HUES48 (cell line): ENCODE results near the gene KCNJ6.

Source experiments
- H3K27ac ChIP-seq: one replicate; pipeline ENCODE4 v1.7.0; 2013; ENCODE audit warnings: low read depth, low read length, inconsistent platforms
- H3K27me3 ChIP-seq: 2 replicates; pipeline ENCODE4 v1.6.1; 2013; ENCODE audit warnings: mild to moderate bottlenecking, low read length; ENCODE audit not compliant: control insufficient read depth, insufficient read depth
- H3K36me3 ChIP-seq: 2 replicates; pipeline ENCODE4 v1.6.1; 2013; ENCODE audit warnings: low read length; ENCODE audit not compliant: control insufficient read depth, insufficient read depth
- H3K4me1 ChIP-seq: 2 replicates; pipeline ENCODE4 v1.6.1; 2013; ENCODE audit warnings: mild to moderate bottlenecking, low read length; ENCODE audit not compliant: control insufficient read depth, insufficient read depth
- H3K4me3 ChIP-seq: 2 replicates; pipeline ENCODE4 v1.5.1; 2013; ENCODE audit warnings: mild to moderate bottlenecking, low read depth, low read length
- H3K9ac ChIP-seq: 2 replicates; pipeline ENCODE4 v1.6.1; 2013; ENCODE audit warnings: mild to moderate bottlenecking, low read depth, low read length, moderate library complexity
- H3K9me3 ChIP-seq: 2 replicates; pipeline ENCODE4 v1.6.1; 2013; ENCODE audit warnings: low read length; ENCODE audit not compliant: control insufficient read depth, insufficient read depth

The KCNJ6 gene

GRCh38 chr21:37799211-37800056 is 116.8 kb downstream of the KCNJ6 start:
- H3K4me1 ChIP-seq = no peaks in the 10 kb centered on the region
- H3K36me3 ChIP-seq = no peaks in the 10 kb centered on the region
- no peak overlapping the region for H3K27ac ChIP-seq
- H3K4me3 ChIP-seq = no peak overlapping the region
- no peaks in the 10 kb centered on the region for H3K9me3 ChIP-seq
- no peak overlapping the region for H3K9ac ChIP-seq
- no peaks in the 10 kb centered on the region for H3K27me3 ChIP-seq

DNA sequence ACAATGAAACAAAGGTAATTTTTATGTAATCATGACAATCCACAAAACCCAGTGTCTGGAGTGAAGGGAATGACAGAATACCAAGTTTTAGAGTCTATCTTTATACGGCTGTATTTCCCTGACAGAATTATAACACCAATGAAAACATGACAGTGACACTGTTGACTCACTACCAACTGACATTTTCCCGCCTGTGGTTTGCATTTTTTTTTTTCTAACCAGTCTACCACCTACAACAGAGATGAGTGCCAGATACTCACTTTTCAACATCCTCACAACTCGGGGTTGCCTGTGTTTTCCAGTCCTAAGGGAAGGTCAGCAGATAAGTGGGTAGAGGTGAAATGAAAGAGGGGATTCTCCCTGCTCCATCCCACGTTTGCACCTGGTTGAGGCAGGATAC is 118.9 kb downstream of the KCNJ6 start:
- Histone ChIP-seq H3K36me3 (no peaks in the 10 kb centered on the region), H3K27ac (no peak overlapping the region), H3K9ac (no peak overlapping the region), H3K4me1 (no peaks in the 10 kb centered on the region), H3K9me3 (no peaks in the 10 kb centered on the region), H3K4me3 (no peak overlapping the region), H3K27me3 (no peaks in the 10 kb centered on the region)

DNA sequence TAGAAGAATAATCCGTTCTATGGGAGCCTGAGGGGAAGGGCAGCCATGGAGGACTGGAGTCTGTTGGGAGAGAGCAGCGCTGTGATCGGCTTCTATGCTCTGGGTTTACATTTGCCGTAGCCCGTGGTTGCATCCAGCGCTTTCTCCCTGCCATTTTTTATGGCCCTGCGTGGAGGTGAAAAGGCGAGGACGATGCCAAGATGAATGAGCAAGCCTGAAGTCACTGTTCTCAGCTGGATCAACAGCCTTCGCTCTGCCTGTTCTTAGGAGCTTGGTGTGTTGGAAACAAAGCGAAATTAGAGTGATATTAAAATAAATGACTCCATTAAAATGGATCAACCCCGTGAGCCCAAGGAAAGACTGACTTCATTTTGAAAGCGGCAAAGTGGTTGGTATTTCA is 120.2 kb downstream of the KCNJ6 start:
- no peaks in the 10 kb centered on the region for H3K36me3 ChIP-seq
- H3K27me3 ChIP-seq = no peaks in the 10 kb centered on the region
- no peak overlapping the region for H3K27ac ChIP-seq
- H3K9me3 ChIP-seq = no peaks in the 10 kb centered on the region
- no peak overlapping the region for H3K4me3 ChIP-seq
- no peaks in the 10 kb centered on the region for H3K4me1 ChIP-seq
- H3K9ac ChIP-seq = no peak overlapping the region

GRCh38 chr21:37793660-37794059 is 122.6 kb downstream of the KCNJ6 start:
- H3K36me3 ChIP-seq = no peaks in the 10 kb centered on the region
- H3K4me3 ChIP-seq = no peak overlapping the region
- no peaks in the 10 kb centered on the region for H3K4me1 ChIP-seq
- no peak overlapping the region for H3K9ac ChIP-seq
- no peaks in the 10 kb centered on the region for H3K9me3 ChIP-seq
- no peak overlapping the region for H3K27ac ChIP-seq
- no peaks in the 10 kb centered on the region for H3K27me3 ChIP-seq

GRCh38 chr21:37792046-37792445 is 124.2 kb downstream of the KCNJ6 start:
- no peak overlapping the region for H3K27ac ChIP-seq
- no peaks in the 10 kb centered on the region for H3K27me3 ChIP-seq
- H3K36me3 ChIP-seq = no peaks in the 10 kb centered on the region
- H3K4me1 ChIP-seq = no peaks in the 10 kb centered on the region
- no peak overlapping the region for H3K4me3 ChIP-seq
- no peaks in the 10 kb centered on the region for H3K9me3 ChIP-seq
- H3K9ac ChIP-seq = no peak overlapping the region

GRCh38 chr21:37790905-37791304 is 125.4 kb downstream of the KCNJ6 start:
- Histone ChIP-seq H3K27ac (no peak overlapping the region), H3K27me3 (no peaks in the 10 kb centered on the region), H3K9me3 (no peaks in the 10 kb centered on the region), H3K36me3 (no peaks in the 10 kb centered on the region), H3K4me3 (no peak overlapping the region), H3K9ac (no peak overlapping the region), H3K4me1 (no peaks in the 10 kb centered on the region)

GRCh38 chr21:37788503-37788902 is 127.8 kb downstream of the KCNJ6 start:
- Histone ChIP-seq H3K4me1 (no peaks in the 10 kb centered on the region), H3K36me3 (no peaks in the 10 kb centered on the region), H3K4me3 (no peak overlapping the region), H3K27me3 (no peaks in the 10 kb centered on the region), H3K9me3 (no peaks in the 10 kb centered on the region), H3K27ac (no peak overlapping the region), H3K9ac (no peak overlapping the region)

DNA sequence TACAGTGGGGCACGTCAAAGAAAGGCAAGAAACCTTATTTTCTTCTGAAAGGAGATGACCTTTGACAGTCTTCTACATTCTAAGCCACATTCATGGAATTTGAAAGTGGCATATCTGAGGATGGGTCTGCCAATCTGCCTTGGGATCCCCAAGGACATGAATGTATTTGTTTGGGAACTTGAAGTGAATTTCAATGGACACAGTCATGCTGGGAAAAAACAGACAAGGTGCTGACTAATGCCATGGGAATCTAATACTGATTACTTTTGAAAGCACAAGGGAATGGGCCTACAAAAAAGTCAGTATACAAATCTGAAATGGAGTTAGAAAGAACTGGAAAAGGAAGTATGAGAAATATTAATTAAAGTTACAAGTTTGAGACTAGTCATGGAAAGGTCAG is 128.8 kb downstream of the KCNJ6 start:
- Histone ChIP-seq H3K36me3 (no peaks in the 10 kb centered on the region), H3K4me3 (no peak overlapping the region), H3K4me1 (no peaks in the 10 kb centered on the region), H3K27me3 (no peaks in the 10 kb centered on the region), H3K9me3 (0 out of 2 replicates have a peak, but pooled peaks cover under 1% of the 10 kb centered on the region), H3K9ac (no peak overlapping the region), H3K27ac (peak overlapping the region; percentile 19)

DNA sequence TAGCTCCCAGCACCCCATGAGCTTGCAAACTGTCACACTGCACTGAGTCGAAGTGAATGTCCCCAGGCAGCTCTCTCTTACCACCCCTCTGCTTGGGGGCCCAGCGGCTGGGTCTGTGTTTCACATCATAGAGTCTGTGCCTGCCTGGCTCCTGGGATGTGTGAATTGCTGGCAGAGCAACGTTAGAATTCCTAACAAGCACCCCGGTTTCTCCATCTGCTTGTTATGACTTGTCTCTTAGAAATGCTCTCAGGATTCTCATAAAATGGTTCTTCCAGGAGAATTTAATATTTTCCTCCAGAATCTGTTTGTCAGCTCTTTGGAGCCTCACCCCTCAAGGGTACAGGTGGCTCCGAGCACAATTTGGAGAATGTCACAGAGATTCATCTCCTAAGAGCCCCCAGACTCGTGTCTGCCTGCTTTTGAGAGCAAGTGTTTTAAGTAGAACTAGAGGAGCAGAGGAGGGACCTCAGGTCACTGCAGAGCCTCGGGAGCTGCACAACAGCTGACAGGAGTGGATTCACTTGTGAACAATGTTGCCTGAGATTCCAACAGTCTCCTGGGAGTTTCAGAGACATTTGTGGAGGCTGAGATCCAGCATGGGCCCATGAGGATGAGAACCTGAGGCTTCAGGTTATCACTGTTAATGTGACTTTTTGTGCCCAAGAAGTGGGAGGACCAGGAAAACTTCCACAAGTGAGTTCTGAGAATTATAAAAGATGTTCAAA is 131.5 kb downstream of the KCNJ6 start:
- Histone ChIP-seq H3K36me3 (no peaks in the 10 kb centered on the region), H3K9ac (no peak overlapping the region), H3K9me3 (0 out of 2 replicates have a peak, but pooled peaks cover 5% of the 10 kb centered on the region), H3K4me1 (no peaks in the 10 kb centered on the region), H3K4me3 (no peak overlapping the region), H3K27me3 (no peaks in the 10 kb centered on the region), H3K27ac (no peak overlapping the region)

DNA sequence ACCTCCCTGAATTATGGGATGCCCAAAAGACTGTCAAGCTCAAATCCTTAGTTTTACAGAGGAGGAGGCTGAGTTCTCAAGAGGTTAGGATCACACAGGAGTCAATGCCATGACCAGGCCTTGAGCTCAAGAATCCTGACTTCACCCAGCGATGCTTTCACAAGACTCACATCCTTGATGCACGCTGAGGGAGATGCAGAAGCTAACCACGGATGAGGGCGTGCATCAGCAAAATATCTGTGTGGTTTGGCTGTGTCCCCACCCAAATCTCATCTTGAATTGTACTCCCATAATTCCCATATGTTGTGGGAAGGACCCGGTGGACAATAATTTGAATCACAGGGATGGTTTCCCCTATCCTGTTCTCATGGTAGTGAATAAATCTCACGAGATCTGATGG is 133.2 kb downstream of the KCNJ6 start:
- H3K27me3 ChIP-seq = no peaks in the 10 kb centered on the region
- no peaks in the 10 kb centered on the region for H3K36me3 ChIP-seq
- no peaks in the 10 kb centered on the region for H3K4me1 ChIP-seq
- H3K9me3 ChIP-seq = 0 out of 2 replicates have a peak, but pooled peaks cover 5% of the 10 kb centered on the region
- H3K27ac ChIP-seq = no peak overlapping the region
- H3K4me3 ChIP-seq = no peak overlapping the region
- H3K9ac ChIP-seq = no peak overlapping the region
